SK-N-MC (cell line): Measurements from ENCODE around the gene RGS6.

Experiments
- EZH2 ChIP-seq: fragments of 200-600 bp; sonication (generic); IDR thresholded peaks from one replicate; pipeline ENCODE4 v1.6.1; 2017; ENCODE audit warnings: antibody characterized with exemption
- POLR2AphosphoS5 ChIP-seq: IDR thresholded peaks from 2 replicates; pipeline ENCODE4 v1.6.1; 2012; ENCODE audit warnings: mild to moderate bottlenecking, low read depth, low read length, borderline replicate concordance

GRCh38 chr14:72462056-72462455 is 529.8 kb downstream of the RGS6 start:
- TF ChIP-seq POLR2AphosphoS5, result no peak
- no peak for TF ChIP-seq EZH2
